Pons (tissue), 1 donor: ENCODE results near the gene SETD9.
A peak's percentile ranks its signal among the peaks of the same experiment; 100 is the strongest.

ENCODE experiments used
- DNase-seq: peaks from one replicate; pipeline ENCODE4 v3.0.0-alpha.2; 2016; ENCODE audit warnings: low spot score

Gene SETD9

GRCh38 chr5:56938858-56939257 lies 29.5 kb downstream of the SETD9 start:
- DNase-seq: no peak

GRCh38 chr5:56941981-56942380 lies 32.6 kb downstream of the SETD9 start:
- DNase-seq: no peak

GRCh38 chr5:56947052-56947451 lies 37.7 kb downstream of the SETD9 start:
- no peak for DNase-seq

GRCh38 chr5:56950626-56951125 lies 41.3 kb downstream of the SETD9 start:
- peak; percentile 46 for DNase-seq

GRCh38 chr5:56951126-56951945 lies 41.9 kb downstream of the SETD9 start:
- DNase-seq: peak; percentile 18

- DNase-seq: peak; percentile 48
These were observed 42.7 kb downstream of the SETD9 start, which contains the start of gene MIER3 for GRCh38 chr5:56951946-56952691. Gene MIER3, minus strand, starts transcription at chr5:56952123. Its CDS starts 21 bp downstream, at chr5:56952102.

- no peak for DNase-seq
These were observed 44.9 kb downstream of the SETD9 start for GRCh38 chr5:56954262-56954661.

GRCh38 chr5:56958595-56958994 lies 49.2 kb downstream of the SETD9 start:
- no peak for DNase-seq

- no peak for DNase-seq
These were observed 49.9 kb downstream of the SETD9 start for GRCh38 chr5:56959326-56959725.

- peak; percentile 3 for DNase-seq
These were observed 52.4 kb downstream of the SETD9 start for GRCh38 chr5:56961746-56962145.

GRCh38 chr5:56962286-56962685 lies 52.9 kb downstream of the SETD9 start:
- DNase-seq: no peak

- DNase-seq: no peak
These were observed 53.9 kb downstream of the SETD9 start for GRCh38 chr5:56963246-56963645.

GRCh38 chr5:56964173-56964572 lies 54.8 kb downstream of the SETD9 start:
- no peak for DNase-seq
